Central memory CD8-positive, alpha-beta T cell (primary cell): ENCODE measurements around the gene ZNF273.
"Not testable (repeated sequence)": the region's sequence is repeated elsewhere in the genome, so short reads cannot be mapped to it uniquely, and the experiment has no call there.

Experiments used
- ATAC-seq: fragments of 150-1000 bp; cut with Tn5 transposase; replicated peaks from 2 replicates; pipeline ENCODE4 v1.10.0; 2022; ENCODE audit warnings: mild to moderate bottlenecking, moderate FRiP score, moderate number of reproducible peaks; ENCODE audit not compliant: poor library complexity, severe bottlenecking; ENCODE audit errors: extremely low read depth
- DNase-seq, 2 donors: peaks; one replicate each; pipeline ENCODE4 v3.0.0; 2021; ENCODE audit warnings: low spot score in 2 of 2
- H3K27ac Mint-ChIP-seq: one replicate; pipeline ENCODE4 v1.8.0; 2022; ENCODE audit warnings: low read depth, mild to moderate bottlenecking, moderate library complexity, mixed read lengths
- H3K27me3 Mint-ChIP-seq: one replicate; pipeline ENCODE4 v1.8.0; 2022; ENCODE audit warnings: mixed read lengths
- H3K36me3 Mint-ChIP-seq: one replicate; pipeline ENCODE4 v1.8.0; 2022; ENCODE audit warnings: mild to moderate bottlenecking, moderate library complexity, mixed read lengths; ENCODE audit not compliant: insufficient read depth
- H3K4me1 Mint-ChIP-seq: one replicate; pipeline ENCODE4 v1.8.0; 2022; ENCODE audit warnings: mixed read lengths
- H3K4me3 Mint-ChIP-seq: one replicate; pipeline ENCODE4 v1.8.0; 2022; ENCODE audit warnings: mild to moderate bottlenecking, moderate library complexity, mixed read lengths
- H3K9me3 Mint-ChIP-seq: one replicate; pipeline ENCODE4 v1.8.0; 2022; ENCODE audit warnings: mixed read lengths

The ZNF273 gene

DNA sequence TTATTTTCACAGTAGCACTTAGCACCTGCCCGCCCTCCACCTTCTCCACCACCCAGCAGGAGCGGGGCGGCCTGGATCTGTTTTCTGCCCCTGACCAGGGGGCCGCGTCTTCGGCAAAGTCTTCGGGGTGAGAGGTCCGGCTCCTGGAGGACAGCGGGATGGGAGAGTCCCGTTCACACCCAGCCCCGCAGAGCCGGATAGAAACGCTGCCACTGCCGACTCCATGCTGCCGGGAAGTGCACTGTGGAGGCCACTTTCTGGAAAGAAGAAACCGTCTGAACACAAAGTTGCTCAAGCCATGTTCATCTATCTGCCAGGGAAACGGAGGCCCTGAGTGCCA lies 14.5 kb upstream of the ZNF273 start:
- Mint-ChIP-seq H3K9me3 (no peaks in the 10 kb centered on the region), H3K36me3 (peaks cover 2% of the 10 kb centered on the region), H3K4me3 (peak overlapping the region; percentile 89), H3K27ac (no peak overlapping the region), H3K4me1 (peaks cover 12% of the 10 kb centered on the region), H3K27me3 (peaks cover 85% of the 10 kb centered on the region)
- peak; percentile 25 for ATAC-seq
- DNase-seq = no peak

DNA sequence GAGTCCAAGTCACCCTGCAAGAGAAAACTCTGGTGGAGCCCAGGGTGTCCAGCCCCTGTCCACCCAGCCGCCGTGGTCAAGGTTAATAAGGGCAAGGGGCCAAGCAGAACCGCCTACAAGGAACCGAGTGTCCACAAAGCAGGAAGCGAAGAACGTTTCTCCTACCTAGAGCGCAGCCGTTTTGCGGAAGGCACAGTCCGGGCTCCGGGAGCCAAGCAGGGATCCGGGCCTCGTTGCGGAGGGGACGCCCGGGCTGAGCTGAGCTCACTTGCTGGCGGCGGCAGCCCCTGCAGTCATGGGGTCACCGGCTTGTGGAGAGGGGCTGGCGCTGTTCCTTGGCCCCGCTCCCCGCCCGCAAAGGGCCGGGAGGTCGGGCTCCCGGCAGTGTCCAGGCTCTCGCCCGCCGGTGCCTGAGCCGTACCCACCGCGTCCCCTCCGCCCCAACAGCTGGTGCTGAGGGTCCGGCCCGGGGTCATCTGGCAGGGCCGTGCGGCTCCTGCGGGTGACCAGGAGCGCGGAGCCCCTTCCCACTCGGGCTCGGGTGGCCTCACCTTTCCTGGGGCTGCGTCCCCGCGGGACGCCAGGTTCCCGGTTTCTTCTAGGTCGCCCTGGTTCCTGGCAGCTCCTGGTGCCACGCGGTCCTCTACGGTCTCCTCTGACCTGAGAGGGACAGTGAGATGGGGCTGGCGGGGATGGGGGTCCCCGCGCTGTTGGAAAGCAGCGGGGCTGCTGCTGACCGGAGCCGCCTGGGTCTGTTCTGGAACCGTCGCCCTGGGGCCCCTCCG lies 14.0 kb upstream of the ZNF273 start:
- Mint-ChIP-seq H3K36me3 (peaks cover 2% of the 10 kb centered on the region), H3K27ac (no peak overlapping the region), H3K27me3 (peaks cover 79% of the 10 kb centered on the region), H3K9me3 (no peaks in the 10 kb centered on the region), H3K4me1 (peaks cover 12% of the 10 kb centered on the region), H3K4me3 (peak overlapping the region; percentile 89)
- no peak for DNase-seq
- peak; percentile 41 for ATAC-seq

DNA sequence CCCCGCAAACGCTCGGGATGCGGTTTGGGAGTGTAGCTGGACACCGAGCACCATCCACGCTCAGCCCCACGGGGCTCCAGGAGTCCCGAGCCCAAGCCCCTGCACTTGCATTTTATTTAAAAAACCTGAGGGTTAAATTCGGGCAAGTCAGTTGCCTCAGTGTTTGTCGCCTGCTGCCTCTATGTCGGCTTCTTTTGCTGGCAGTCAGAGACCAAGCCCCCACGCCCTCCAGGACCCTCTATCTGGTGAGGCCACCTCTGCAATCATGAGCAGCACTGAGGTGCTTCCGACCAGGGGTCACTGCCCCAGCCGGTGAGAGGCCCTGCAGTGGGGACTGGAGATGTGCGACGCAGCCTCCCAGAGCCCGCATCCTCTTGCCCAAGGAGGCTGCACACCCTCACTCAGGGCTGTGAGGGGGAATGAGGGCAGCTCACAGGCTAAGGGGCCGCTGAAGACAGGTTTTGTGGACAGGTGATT lies 13.3 kb upstream of the ZNF273 start:
- ATAC-seq = no peak
- Mint-ChIP-seq H3K4me3 (peak overlapping the region; percentile 89), H3K27ac (no peak overlapping the region), H3K9me3 (no peaks in the 10 kb centered on the region), H3K4me1 (peaks cover 12% of the 10 kb centered on the region), H3K27me3 (peaks cover 73% of the 10 kb centered on the region), H3K36me3 (peaks cover 2% of the 10 kb centered on the region)
- DNase-seq = no peak

DNA sequence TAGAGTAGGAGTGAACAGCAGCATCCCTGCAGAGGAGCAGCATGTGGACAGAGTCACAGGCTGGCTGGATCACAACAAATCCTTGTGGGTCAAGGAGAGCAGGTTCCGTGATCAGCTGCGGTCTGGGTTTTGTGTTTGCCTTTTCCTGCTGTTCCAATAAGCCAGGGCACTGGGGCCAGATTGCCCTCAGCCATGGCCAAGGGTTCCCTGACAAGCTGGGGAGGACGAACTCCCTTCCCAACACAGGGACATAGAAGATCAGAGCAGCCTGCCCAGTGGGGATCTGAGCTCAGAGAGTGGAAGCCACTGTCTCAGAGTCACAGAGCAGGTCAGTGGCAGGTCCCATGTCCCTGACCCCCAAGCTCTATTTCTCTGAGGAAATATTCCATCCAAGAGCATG lies 12.8 kb upstream of the ZNF273 start:
- ATAC-seq, H3K4me3 Mint-ChIP-seq, DNase-seq, H3K9me3 Mint-ChIP-seq, H3K27ac Mint-ChIP-seq, H3K36me3 Mint-ChIP-seq: not testable (repeated sequence)
- H3K4me1 Mint-ChIP-seq = peaks cover 12% of the 10 kb centered on the region
- H3K27me3 Mint-ChIP-seq = peaks cover 67% of the 10 kb centered on the region

DNA sequence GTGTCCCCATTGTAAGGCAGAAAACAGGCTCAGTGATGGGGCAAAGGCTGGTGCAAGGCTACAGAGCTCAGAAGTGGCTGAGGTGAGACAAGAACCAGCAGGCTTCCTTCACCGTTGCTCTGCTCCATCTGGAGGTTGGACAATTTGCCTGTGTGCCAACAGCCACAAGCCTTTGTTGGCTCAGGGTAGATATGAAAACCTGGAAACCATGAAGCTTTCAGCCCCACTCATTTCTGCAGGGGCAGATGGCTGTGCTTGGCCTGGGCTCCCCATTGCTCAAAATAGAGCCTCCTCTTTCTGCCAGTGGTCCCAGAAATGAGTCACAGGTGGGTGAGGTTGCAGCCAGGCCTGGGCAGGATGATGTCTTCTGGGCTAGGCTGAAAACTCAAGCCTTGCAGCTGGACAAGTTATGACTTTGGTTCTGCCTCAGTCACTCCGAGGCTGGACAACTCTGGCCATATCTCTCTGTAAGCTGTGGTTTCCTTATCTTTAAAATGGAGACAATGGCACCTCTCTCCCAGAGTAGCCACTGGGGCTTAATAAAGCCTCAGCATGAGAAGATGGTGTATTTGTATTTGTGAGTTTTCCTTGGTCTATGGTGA lies 12.2 kb upstream of the ZNF273 start:
- DNase-seq = no peak
- H3K4me1 Mint-ChIP-seq = peaks cover 12% of the 10 kb centered on the region
- H3K27ac Mint-ChIP-seq = no peak overlapping the region
- ATAC-seq = no peak
- peaks cover 2% of the 10 kb centered on the region for H3K36me3 Mint-ChIP-seq
- no peak overlapping the region for H3K4me3 Mint-ChIP-seq
- H3K27me3 Mint-ChIP-seq = peaks cover 61% of the 10 kb centered on the region
- no peaks in the 10 kb centered on the region for H3K9me3 Mint-ChIP-seq

DNA sequence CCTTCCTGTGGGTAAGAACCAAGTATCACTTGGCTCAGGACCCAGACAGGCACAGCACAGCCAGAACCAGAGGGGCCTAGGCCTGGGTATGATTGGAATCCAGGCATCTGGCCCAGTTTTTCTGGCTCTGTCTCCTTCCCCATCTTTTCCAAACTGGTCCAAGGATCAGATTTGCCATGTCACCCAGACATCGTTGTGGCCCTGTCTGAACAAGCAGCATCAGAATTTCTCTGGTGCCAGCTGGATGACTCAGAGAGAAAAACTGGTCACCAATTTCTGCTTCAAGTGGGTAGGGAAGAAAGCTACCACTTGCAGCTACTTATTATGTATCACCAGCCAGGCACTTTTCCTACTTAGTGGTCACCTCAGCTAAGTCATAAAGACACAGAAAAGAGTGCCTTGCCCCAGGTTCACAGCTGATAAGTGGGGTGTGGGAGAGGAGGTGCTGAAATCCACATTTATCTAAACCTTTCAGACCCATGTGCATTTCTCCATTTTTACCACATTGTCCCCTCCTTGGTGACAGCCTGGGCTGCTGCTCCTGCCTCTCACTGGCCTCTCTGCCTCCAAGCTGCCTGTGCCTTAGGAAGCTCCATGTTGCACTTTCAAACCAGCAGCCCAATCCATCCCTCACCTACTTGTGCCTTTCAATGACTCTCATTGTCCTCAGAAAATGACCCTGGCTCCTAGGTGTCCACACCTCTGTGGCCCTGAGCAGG lies 11.6 kb upstream of the ZNF273 start:
- H3K4me3 Mint-ChIP-seq, H3K9me3 Mint-ChIP-seq, H3K36me3 Mint-ChIP-seq, H3K27ac Mint-ChIP-seq, DNase-seq, ATAC-seq: not testable (repeated sequence)
- Mint-ChIP-seq H3K4me1 (peaks cover 12% of the 10 kb centered on the region), H3K27me3 (peaks cover 55% of the 10 kb centered on the region)

DNA sequence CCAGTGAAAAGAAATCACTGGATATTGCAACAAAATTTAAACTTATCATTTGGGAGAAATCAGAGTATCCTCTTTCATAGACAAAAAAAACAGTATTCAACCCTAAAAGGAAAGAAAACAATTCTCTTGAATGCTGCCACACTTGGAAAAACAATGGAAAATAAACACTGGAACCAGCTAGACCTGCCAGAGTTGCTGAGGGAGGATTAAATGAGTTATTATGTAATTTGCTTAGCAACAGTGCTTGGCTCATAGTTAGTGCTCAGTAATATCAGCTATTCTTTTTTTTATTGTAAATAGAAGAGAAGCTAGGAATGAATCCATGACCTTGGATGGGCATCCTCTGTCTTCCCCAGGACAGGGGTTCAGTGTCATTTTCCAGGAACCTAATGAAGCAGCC lies 11.0 kb upstream of the ZNF273 start:
- DNase-seq (no peak), ATAC-seq (no peak)

DNA sequence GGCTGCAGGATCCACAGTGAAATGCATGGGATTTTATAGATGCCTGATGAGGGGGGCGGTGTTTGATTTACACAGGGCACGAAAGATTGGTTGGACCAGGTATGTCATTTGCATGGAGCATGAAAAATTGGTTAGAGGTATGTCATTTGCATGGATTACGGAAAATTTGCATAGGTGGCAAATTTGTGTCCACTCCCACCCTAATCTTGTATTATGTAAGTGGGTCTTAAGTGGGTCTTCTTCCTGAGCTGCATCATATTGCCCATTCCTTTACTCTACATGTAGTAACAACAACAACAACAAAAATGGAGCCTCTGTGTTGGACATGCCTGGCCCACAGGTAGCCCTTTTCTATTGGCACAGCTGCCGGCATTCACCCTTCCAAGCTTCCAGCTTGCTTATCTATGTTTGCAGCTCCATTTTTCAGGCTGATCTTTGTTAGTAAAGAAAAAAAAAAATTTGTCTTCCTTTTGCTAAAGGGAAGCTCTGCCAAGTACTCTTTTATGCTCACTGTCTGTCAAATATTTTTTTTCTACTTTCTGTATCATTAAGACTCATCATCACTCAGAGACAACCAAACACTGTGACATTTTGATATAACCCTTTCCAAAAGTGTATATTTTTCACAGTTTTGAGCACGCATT lies 10.3 kb upstream of the ZNF273 start:
- no peaks in the 10 kb centered on the region for H3K9me3 Mint-ChIP-seq
- no peak for DNase-seq
- peaks cover 12% of the 10 kb centered on the region for H3K4me1 Mint-ChIP-seq
- H3K36me3 Mint-ChIP-seq = peaks cover 2% of the 10 kb centered on the region
- H3K27ac Mint-ChIP-seq = no peak overlapping the region
- peaks cover 42% of the 10 kb centered on the region for H3K27me3 Mint-ChIP-seq
- no peak for ATAC-seq
- no peak overlapping the region for H3K4me3 Mint-ChIP-seq

More for the DNA sequence above, 11.0 kb upstream of the ZNF273 start:
- Mint-ChIP-seq H3K27ac (no peak overlapping the region), H3K27me3 (peaks cover 49% of the 10 kb centered on the region), H3K4me3 (no peak overlapping the region), H3K9me3 (no peaks in the 10 kb centered on the region), H3K36me3 (peaks cover 2% of the 10 kb centered on the region), H3K4me1 (peaks cover 12% of the 10 kb centered on the region)

DNA sequence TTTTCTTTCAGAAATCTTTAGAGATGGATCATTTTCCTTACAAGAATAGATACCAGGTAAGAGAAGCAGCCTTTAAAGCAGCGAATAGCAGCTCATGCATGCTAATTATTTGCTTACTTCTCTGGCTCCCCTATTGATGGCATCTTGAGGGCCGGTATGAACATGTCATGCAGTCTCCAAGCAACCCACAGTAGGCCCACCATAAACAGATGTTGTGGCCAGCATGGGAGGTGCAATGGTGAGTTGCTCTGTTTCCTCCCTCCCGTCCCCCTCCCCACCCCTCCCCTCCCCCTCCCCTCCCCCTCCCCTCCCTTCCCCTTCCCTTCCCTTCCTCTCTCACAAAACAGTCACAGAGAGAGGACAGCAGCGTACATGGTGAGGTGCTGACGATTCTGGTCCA lies 9.7 kb upstream of the ZNF273 start:
- no peak overlapping the region for H3K4me3 Mint-ChIP-seq
- H3K4me1 Mint-ChIP-seq = peaks cover 6% of the 10 kb centered on the region
- H3K27ac Mint-ChIP-seq = no peak overlapping the region
- peaks cover 2% of the 10 kb centered on the region for H3K36me3 Mint-ChIP-seq
- ATAC-seq (no peak), DNase-seq (no peak)
- peaks cover 36% of the 10 kb centered on the region for H3K27me3 Mint-ChIP-seq
- no peaks in the 10 kb centered on the region for H3K9me3 Mint-ChIP-seq

DNA sequence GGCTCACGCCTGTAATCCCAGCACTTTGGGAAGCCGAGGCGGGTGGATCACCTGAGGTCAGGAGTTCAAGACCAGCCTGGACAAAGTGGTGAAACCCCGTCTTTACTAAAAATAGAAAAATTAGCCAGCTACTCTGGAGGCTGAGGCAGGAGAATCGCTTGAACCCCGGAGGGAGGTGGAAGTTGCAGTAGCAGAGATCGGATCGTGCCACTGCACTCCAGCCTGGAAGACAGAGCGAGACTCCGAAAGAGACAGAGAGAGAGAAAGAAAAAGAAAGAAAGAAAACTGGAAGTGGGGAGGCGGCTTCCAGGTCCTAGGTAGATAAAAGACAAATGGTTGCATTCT lies 640 bp upstream of the ZNF273 start:
- ATAC-seq, H3K9me3 Mint-ChIP-seq, DNase-seq, H3K27me3 Mint-ChIP-seq, H3K36me3 Mint-ChIP-seq: not testable (repeated sequence)
- H3K4me1 Mint-ChIP-seq = peaks cover 33% of the 10 kb centered on the region
- peak overlapping the region; percentile 94 for H3K4me3 Mint-ChIP-seq
- peak overlapping the region; percentile 86 for H3K27ac Mint-ChIP-seq

DNA sequence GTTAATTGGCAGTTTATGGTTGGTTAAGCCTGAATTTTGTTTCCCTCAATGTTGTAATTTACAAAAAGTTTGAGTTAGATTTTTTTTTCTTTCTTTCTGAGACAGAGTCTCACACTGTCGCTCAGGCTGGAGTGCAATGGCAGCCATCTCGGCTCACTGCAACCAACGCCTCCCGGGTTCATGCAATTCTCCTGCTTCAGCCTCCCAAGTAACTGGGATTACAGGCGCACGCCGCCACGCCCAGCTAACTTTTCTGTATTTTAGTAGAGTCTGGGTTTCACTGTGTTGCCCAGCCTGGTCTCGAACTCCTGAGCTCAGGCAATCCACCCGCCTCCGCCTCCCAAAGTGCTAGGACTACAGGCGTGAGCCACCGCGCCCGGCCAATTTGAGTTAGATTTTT lies 935 bp downstream of the ZNF273 start:
- Mint-ChIP-seq H3K4me3 (peak overlapping the region; percentile 94), H3K4me1 (peaks cover 44% of the 10 kb centered on the region), H3K27me3 (no peaks in the 10 kb centered on the region), H3K27ac (peak overlapping the region; percentile 94), H3K36me3 (peaks cover 10% of the 10 kb centered on the region), H3K9me3 (no peaks in the 10 kb centered on the region)
- no peak for ATAC-seq
- DNase-seq = no peak

DNA sequence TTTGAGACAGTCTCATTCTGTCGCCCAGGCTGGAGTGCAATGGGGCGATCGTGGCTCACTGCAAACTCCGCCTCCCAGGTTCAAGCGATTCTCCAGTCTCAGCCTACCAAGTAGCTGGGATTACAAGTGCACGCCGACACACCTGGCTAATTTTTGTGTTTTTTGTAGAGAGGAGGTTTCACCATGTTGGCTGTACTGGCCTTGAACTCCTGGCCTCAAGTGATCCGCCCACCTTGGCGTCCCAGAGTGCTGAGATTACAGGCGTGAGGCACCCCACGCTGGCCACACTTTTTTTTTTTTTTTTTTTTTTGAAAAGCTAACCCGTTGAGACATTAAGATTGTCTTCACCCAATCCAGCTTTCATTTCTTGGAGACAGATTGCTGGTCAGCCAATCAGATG lies 2.1 kb downstream of the ZNF273 start:
- DNase-seq (no peak), ATAC-seq (no peak)
- Mint-ChIP-seq H3K4me1 (peaks cover 54% of the 10 kb centered on the region), H3K27me3 (no peaks in the 10 kb centered on the region), H3K27ac (no peak overlapping the region), H3K4me3 (no peak overlapping the region), H3K36me3 (peaks cover 10% of the 10 kb centered on the region), H3K9me3 (no peaks in the 10 kb centered on the region)
